Nephron progenitor cell (in vitro differentiated cells): ENCODE data around the gene BBX.

Experiments
- DNase-seq: peaks from one replicate; pipeline ENCODE4 v3.0.0; 2021
- H3K27ac Mint-ChIP-seq: 2 replicates; pipeline ENCODE4 v1.8.0; 2021; ENCODE audit warnings: mild to moderate bottlenecking, moderate library complexity, mixed read lengths
- H3K27me3 Mint-ChIP-seq: 2 replicates; pipeline ENCODE4 v1.8.0; 2021; ENCODE audit warnings: mild to moderate bottlenecking, low read depth, mixed read lengths; ENCODE audit not compliant: poor library complexity
- H3K36me3 Mint-ChIP-seq: 2 replicates; pipeline ENCODE4 v1.8.0; 2021; ENCODE audit warnings: low read depth, mixed read lengths
- H3K4me1 Mint-ChIP-seq: 2 replicates; pipeline ENCODE4 v1.8.0; 2021; ENCODE audit warnings: mixed read lengths
- H3K4me3 Mint-ChIP-seq: 2 replicates; pipeline ENCODE4 v1.8.0; 2021; ENCODE audit warnings: mild to moderate bottlenecking, moderate library complexity, mixed read lengths
- H3K9me3 Mint-ChIP-seq: 2 replicates; pipeline ENCODE4 v1.8.0; 2021; ENCODE audit warnings: mild to moderate bottlenecking, moderate library complexity, mixed read lengths
- TF ChIP-seq, protein P1 (sequence below): fragments of 200-600 bp; sonication (generic); IDR thresholded peaks from 2 replicates; pipeline ENCODE4 v1.5.0; 2021; ENCODE audit warnings: antibody characterized with exemption

BBX gene

DNA sequence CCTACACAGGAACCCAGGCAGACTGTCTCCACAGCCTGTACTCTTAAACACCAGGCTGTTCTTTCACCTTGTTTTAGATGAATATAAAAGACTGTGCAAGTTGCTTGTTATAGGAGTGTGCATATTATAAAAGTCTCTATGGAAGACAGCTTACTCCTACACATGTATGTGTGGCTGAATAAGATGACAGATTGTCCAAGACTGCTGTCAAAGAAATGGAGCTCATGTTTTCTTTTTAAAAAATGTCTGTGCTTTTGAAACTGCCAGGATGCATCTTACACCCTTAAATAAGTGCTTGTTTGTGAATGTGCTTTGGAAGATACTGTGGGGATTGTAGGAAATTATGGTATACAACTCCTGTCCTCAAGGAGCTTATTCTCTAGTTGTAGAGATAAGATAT, 237.4 kb downstream of the BBX start:
- no peak overlapping the region for H3K27ac Mint-ChIP-seq
- H3K9me3 Mint-ChIP-seq, result no peaks in the 10 kb centered on the region
- H3K4me1 Mint-ChIP-seq, result no peaks in the 10 kb centered on the region
- no peak overlapping the region for H3K4me3 Mint-ChIP-seq
- H3K36me3 Mint-ChIP-seq, result peaks cover 59% of the 10 kb centered on the region
- no peak for DNase-seq
- no peaks in the 10 kb centered on the region for H3K27me3 Mint-ChIP-seq
- TF ChIP-seq, protein P1, sequence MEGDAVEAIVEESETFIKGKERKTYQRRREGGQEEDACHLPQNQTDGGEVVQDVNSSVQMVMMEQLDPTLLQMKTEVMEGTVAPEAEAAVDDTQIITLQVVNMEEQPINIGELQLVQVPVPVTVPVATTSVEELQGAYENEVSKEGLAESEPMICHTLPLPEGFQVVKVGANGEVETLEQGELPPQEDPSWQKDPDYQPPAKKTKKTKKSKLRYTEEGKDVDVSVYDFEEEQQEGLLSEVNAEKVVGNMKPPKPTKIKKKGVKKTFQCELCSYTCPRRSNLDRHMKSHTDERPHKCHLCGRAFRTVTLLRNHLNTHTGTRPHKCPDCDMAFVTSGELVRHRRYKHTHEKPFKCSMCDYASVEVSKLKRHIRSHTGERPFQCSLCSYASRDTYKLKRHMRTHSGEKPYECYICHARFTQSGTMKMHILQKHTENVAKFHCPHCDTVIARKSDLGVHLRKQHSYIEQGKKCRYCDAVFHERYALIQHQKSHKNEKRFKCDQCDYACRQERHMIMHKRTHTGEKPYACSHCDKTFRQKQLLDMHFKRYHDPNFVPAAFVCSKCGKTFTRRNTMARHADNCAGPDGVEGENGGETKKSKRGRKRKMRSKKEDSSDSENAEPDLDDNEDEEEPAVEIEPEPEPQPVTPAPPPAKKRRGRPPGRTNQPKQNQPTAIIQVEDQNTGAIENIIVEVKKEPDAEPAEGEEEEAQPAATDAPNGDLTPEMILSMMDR, result no peak

- TF ChIP-seq, protein P1, result no peak
- Mint-ChIP-seq H3K4me1 (no peaks in the 10 kb centered on the region), H3K9me3 (no peaks in the 10 kb centered on the region), H3K27ac (peak overlapping the region; percentile 0), H3K27me3 (no peaks in the 10 kb centered on the region), H3K4me3 (no peak overlapping the region), H3K36me3 (peaks cover 61% of the 10 kb centered on the region)
- DNase-seq, result no peak
Measured at GRCh38 chr3:107761391-107761790, 238.6 kb downstream of the BBX start.

DNA sequence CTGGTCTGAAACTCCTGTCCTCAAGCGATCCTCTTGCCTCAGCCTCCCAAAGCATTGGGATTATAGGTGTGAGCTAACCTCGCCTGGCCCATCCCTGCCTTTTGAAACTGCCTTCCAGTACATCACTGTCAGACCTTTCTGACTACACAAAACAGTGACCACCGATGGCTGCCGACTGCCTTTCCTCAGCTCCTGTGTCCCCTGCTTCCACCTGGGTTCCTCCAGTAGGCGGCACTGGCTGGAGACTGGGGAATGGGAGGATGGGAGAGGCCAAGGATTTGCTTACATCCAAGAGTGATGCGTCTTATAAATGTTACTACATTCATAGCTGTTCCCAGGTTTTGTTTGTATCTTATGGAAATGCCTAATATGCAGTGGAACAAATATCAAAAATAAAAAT, 242.8 kb downstream of the BBX start:
- TF ChIP-seq, protein P1, result no peak
- peaks cover 1% of the 10 kb centered on the region for H3K4me1 Mint-ChIP-seq
- no peak overlapping the region for H3K27ac Mint-ChIP-seq
- H3K27me3 Mint-ChIP-seq, result no peaks in the 10 kb centered on the region
- peaks cover 46% of the 10 kb centered on the region for H3K36me3 Mint-ChIP-seq
- DNase-seq, result no peak
- H3K4me3 Mint-ChIP-seq, result no peak overlapping the region
- H3K9me3 Mint-ChIP-seq, result no peaks in the 10 kb centered on the region

GRCh38 chr3:107767897-107768605, 245.3 kb downstream of the BBX start:
- Mint-ChIP-seq H3K27ac (no peak overlapping the region), H3K36me3 (peaks cover 48% of the 10 kb centered on the region), H3K4me3 (no peak overlapping the region), H3K4me1 (peaks cover 13% of the 10 kb centered on the region), H3K27me3 (no peaks in the 10 kb centered on the region), H3K9me3 (no peaks in the 10 kb centered on the region)
- no peak for DNase-seq
- TF ChIP-seq, protein P1, result no peak

DNA sequence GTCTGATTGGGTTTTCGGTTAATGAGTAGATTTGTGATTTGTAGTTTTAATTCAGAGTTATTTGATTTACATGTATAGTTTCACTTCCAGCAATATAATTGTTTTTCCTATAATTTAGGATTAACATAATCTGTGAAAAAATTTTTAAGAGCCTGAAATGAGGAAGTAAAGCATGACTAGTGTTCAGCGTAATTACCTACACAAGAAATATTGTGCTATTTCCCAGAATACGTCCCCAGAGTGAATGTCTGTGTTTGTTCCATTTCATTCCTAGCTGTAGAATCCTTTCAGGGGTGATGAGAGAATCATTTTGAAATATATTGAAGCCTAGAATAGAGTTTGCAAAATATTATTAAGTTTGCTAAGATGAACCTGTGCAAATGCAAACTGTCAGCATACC, 247.1 kb downstream of the BBX start:
- H3K4me3 Mint-ChIP-seq, result no peak overlapping the region
- TF ChIP-seq, protein P1, result no peak
- no peaks in the 10 kb centered on the region for H3K27me3 Mint-ChIP-seq
- H3K9me3 Mint-ChIP-seq, result no peaks in the 10 kb centered on the region
- H3K27ac Mint-ChIP-seq, result no peak overlapping the region
- H3K36me3 Mint-ChIP-seq, result peaks cover 49% of the 10 kb centered on the region
- H3K4me1 Mint-ChIP-seq, result peaks cover 13% of the 10 kb centered on the region
- DNase-seq, result no peak

- H3K4me1 Mint-ChIP-seq, result peaks cover 13% of the 10 kb centered on the region
- no peaks in the 10 kb centered on the region for H3K27me3 Mint-ChIP-seq
Measured at GRCh38 chr3:107772016-107772415, 249.3 kb downstream of the BBX start.

More at GRCh38 chr3:107772016-107772415, 249.3 kb downstream of the BBX start:
- Mint-ChIP-seq H3K9me3 (no peaks in the 10 kb centered on the region), H3K27ac (no peak overlapping the region), H3K4me3 (no peak overlapping the region), H3K36me3 (peaks cover 33% of the 10 kb centered on the region)
- TF ChIP-seq, protein P1, result no peak
- DNase-seq, result no peak
